K562 (cell line): Measurements from ENCODE around the gene KLHL25. TPM values are rescaled to one million over a fixed set of nuclear protein-coding genes. Genes with fewer than 3 reads are reported as not detected.

Experiments used
- ATAC-seq: fragments of 200-7000 bp; cut with Tn5 transposase; 3 replicates; pipeline ENCODE4 v1.9.1; 2020; ENCODE audit warnings: moderate library complexity
- BruUV-seq: library from RNA; stranded (reverse); fragments of 400-500 nt; replicated peaks from 2 replicates; lab custom pipeline; 2021; lab: Mats Ljungman, UMichigan
- CTCF ChIA-PET: fragments of 300-600 bp; formaldehyde crosslinking; extraction: SDS; loops from one replicate; lab custom pipeline; 2021; ENCODE audit warnings: low intra/inter-chr PET ratio; lab: Yijun Ruan, JAX
- POLR2A ChIA-PET: fragments of 300-600, 350-650 bp; sonication (Branson Sonifier 250); formaldehyde crosslinking; extraction: SDS; loops from one replicate; lab custom pipeline; 2021; ENCODE audit warnings: antibody characterized with exemption, inconsistent platforms; lab: Yijun Ruan, JAX
- DNase-seq, 4 experiments: peaks; one replicate each; pipeline versions ENCODE4 v3.0.0 to v3.0.0-alpha.2; 2011 to 2018; ENCODE audit warnings: low spot score in 3 of 4, mixed read lengths in 3 of 4; ENCODE audit errors: extremely low read depth in 1 of 4
- FAIRE-seq: peaks from 2 replicates; lab custom pipeline; 2011; peaks lifted over from hg19 to GRCh38; lab: Jason Lieb, UNC
- H2AFZ ChIP-seq: 2 replicates; pipeline ENCODE4 v1.6.0; 2011; ENCODE audit warnings: low read depth, low read length, control low read depth, inconsistent platforms
- H3K27ac ChIP-seq: fragments of 200-600 bp; 3 replicates; pipeline ENCODE4 v1.8.0; 2011; ENCODE audit warnings: low read depth, mild to moderate bottlenecking, control low read depth, inconsistent platforms, low read length, moderate library complexity, mixed read lengths; ENCODE audit errors: extremely low read depth
- H3K27me3 ChIP-seq, 2 experiments: fragments of 300-600 bp in 1 of 2; 2 replicates in 1 of 2; 3 replicates in 1 of 2; pipeline versions ENCODE4 v1.6.0 to v1.8.0; 2011; ENCODE audit warnings: inconsistent platforms in 2 of 2, low read length in 2 of 2, mild to moderate bottlenecking in 1 of 2, mixed read lengths in 1 of 2, moderate library complexity in 1 of 2; ENCODE audit not compliant: control insufficient read depth in 2 of 2, insufficient read depth in 2 of 2
- H3K36me3 ChIP-seq: fragments of 300-600 bp; 3 replicates; pipeline ENCODE4 v1.8.0; 2011; ENCODE audit warnings: mild to moderate bottlenecking, low read length, inconsistent platforms; ENCODE audit not compliant: control insufficient read depth, insufficient read depth
- H3K4me1 ChIP-seq, 2 experiments: fragments of 200-600 bp in 1 of 2; replicated peaks in 1 of 2; 2 replicates in 1 of 2; 3 replicates in 1 of 2; pipeline versions ENCODE4 v1.5.1 to v1.8.0; 2011; ENCODE audit warnings: inconsistent platforms in 2 of 2, low read length in 2 of 2, mild to moderate bottlenecking in 1 of 2, mixed read lengths in 1 of 2, moderate library complexity in 1 of 2; ENCODE audit not compliant: control insufficient read depth in 2 of 2, insufficient read depth in 2 of 2
- H3K4me2 ChIP-seq: 2 replicates; pipeline ENCODE4 v1.6.1; 2011; ENCODE audit warnings: low read length, control low read depth, inconsistent platforms, mixed read lengths; ENCODE audit not compliant: insufficient read depth
- H3K4me3 ChIP-seq: fragments of 200-600 bp; sonication (generic), shearing (Covaris generic); 2 replicates; pipeline ENCODE4 v1.5.1; 2016; ENCODE audit warnings: control low read depth, inconsistent platforms
- H3K79me2 ChIP-seq: fragments of 200-600 bp; 3 replicates; pipeline ENCODE4 v1.8.0; 2011; ENCODE audit warnings: low read length, inconsistent platforms; ENCODE audit not compliant: control insufficient read depth, insufficient read depth
- H3K9ac ChIP-seq, 2 experiments: 2 replicates each; pipeline versions ENCODE4 v1.6.0 to v1.6.1; 2011; ENCODE audit warnings: low read depth in 2 of 2, low read length in 2 of 2, control low read depth in 1 of 2, inconsistent platforms in 1 of 2, mild to moderate bottlenecking in 1 of 2, mixed read lengths in 1 of 2; ENCODE audit not compliant: insufficient read depth in 1 of 2
- H3K9me1 ChIP-seq: one replicate; pipeline ENCODE4 v1.6.0; 2011; ENCODE audit warnings: inconsistent platforms, mild to moderate bottlenecking, low read length, moderate library complexity; ENCODE audit not compliant: control insufficient read depth, insufficient read depth
- H3K9me3 ChIP-seq: replicated peaks from 2 replicates; pipeline ENCODE4 v1.5.1; 2011; ENCODE audit warnings: low read depth, low read length, inconsistent platforms; ENCODE audit not compliant: control insufficient read depth, insufficient read depth
- H4K20me1 ChIP-seq: replicated peaks from 2 replicates; pipeline ENCODE4 v1.6.1; 2011; ENCODE audit warnings: low read length, inconsistent platforms, mixed read lengths; ENCODE audit not compliant: control insufficient read depth, insufficient read depth
- ARID2 ChIP-seq: fragments of 450-650 bp; IDR thresholded peaks from 2 replicates; pipeline ENCODE4 v1.6.1; 2017; ENCODE audit warnings: antibody characterized with exemption, mild to moderate bottlenecking
- EHMT2 ChIP-seq: fragments of 450-650 bp; IDR thresholded peaks from 2 replicates; pipeline ENCODE4 v1.6.1; 2018; ENCODE audit warnings: antibody characterized with exemption
- ILF3 ChIP-seq: fragments of 450-650 bp; IDR thresholded peaks from 2 replicates; pipeline ENCODE4 v1.6.1; 2018; ENCODE audit warnings: antibody characterized with exemption, mild to moderate bottlenecking, moderate library complexity, borderline replicate concordance
- NR1H2 ChIP-seq: sonication (generic); formaldehyde crosslinking; IDR thresholded peaks from 2 replicates; pipeline ENCODE4 v1.4.0; 2020; ENCODE audit warnings: mild to moderate bottlenecking, missing genetic modification reagents
- NUFIP1 ChIP-seq: fragments of 450-650 bp; IDR thresholded peaks from 2 replicates; pipeline ENCODE4 v1.6.1; 2018; ENCODE audit not compliant: partially characterized antibody
- PHF8 ChIP-seq: fragments of 200-600 bp; sonication (generic); IDR thresholded peaks from 2 replicates; pipeline ENCODE4 v1.6.1; 2012; ENCODE audit warnings: mixed run types, mild to moderate bottlenecking, inconsistent platforms, low read length, moderate library complexity, borderline replicate concordance
- POLR3A ChIP-seq: IDR thresholded peaks from 2 replicates; pipeline ENCODE4 v1.6.1; 2011; ENCODE audit warnings: borderline replicate concordance, mild to moderate bottlenecking, moderate library complexity; ENCODE audit not compliant: insufficient read length, insufficient read depth; ENCODE audit errors: extremely low read depth
- SAP30 ChIP-seq: fragments of 200-600 bp; sonication (generic); IDR thresholded peaks from 2 replicates; pipeline ENCODE4 v1.6.1; 2012; ENCODE audit warnings: borderline replicate concordance, low read depth, mild to moderate bottlenecking, moderate library complexity, low read length, control low read depth, inconsistent platforms; ENCODE audit not compliant: insufficient read depth, poor library complexity, severe bottlenecking
- THRAP3 ChIP-seq: fragments of 450-650 bp; IDR thresholded peaks from 2 replicates; pipeline ENCODE4 v1.6.1; 2016; ENCODE audit warnings: mild to moderate bottlenecking, inconsistent platforms, borderline replicate concordance
- WGBS: fragments of 100-300 bp; shearing (Covaris generic); methylation state at CpG from one replicate; pipeline ENCODE4 v1.1.6; 2016; ENCODE audit warnings: low coverage, mixed read lengths; ENCODE audit not compliant: insufficient coverage; ENCODE audit errors: missing lambda C conversion rate; 5-methylcytosine and 5-hydroxymethylcytosine counted together
- in situ Hi-C: fragments of 300-500 bp; cut with MboI; formaldehyde crosslinking; loops from 4 replicates; pipeline ENCODE4 v1.15.0; 2018; ENCODE audit warnings: inconsistent platforms, mixed read lengths
- intact Hi-C: fragments of 100-400 bp; cut with micrococcal nuclease; formaldehyde crosslinking; loops from 2 replicates; pipeline ENCODE4 v1.14.2; 2022
- polyA plus RNA-seq, 8 experiments: library from polyadenylated mRNA; depleted of rRNA in 4 of 8; stranded (reverse) in 5 of 8; unstranded in 3 of 8; fragments of >200 nt; fragmentation: Nextera tagmentation in 2 of 8; fragmentation: Illumina TruSeq in 1 of 8; extraction: Ambion mirVana in 2 of 8; extraction: Trizol in 1 of 8; gene quantifications; 2 replicates each; pipeline versions ENCODE4 v1.2.1 to v1.2.3, GENCODE V29; 2011 to 2014; ENCODE audit warnings: inconsistent platforms in 1 of 8, missing spikeins in 1 of 8
- total RNA-seq, 7 experiments: library from RNA; depleted of rRNA in 6 of 7; stranded (reverse); fragments of >200 nt in 6 of 7; fragmentation: Illumina TruSeq in 2 of 7; extraction: Trizol in 2 of 7; gene quantifications; 2 replicates each; pipeline versions ENCODE4 v1.2.1 to v1.2.3, GENCODE V29; 2011 to 2021; ENCODE audit warnings: low replicate concordance in 1 of 7
- TF ChIP-seq, protein P1 (sequence below), 2 experiments: fragments of 450-650 bp; IDR thresholded peaks; 2 replicates each; pipeline ENCODE4 v1.6.1; 2018; ENCODE audit warnings: mild to moderate bottlenecking in 2 of 2, low read depth in 1 of 2; ENCODE audit not compliant: partially characterized antibody in 2 of 2
- TF ChIP-seq, protein P2 (sequence below): fragments of 250-450 bp; sonication (Bioruptor Pico); IDR thresholded peaks from 2 replicates; pipeline ENCODE4 v1.4.0; 2020

Gene KLHL25
- total and polyA plus RNA-seq, 9 of the 15 experiments (the other 6 are each of a cell fraction or from before 2014, with no cell fraction given) = 0.04 to 0.14 (median 0.10) TPM; not detected in 3

DNA sequence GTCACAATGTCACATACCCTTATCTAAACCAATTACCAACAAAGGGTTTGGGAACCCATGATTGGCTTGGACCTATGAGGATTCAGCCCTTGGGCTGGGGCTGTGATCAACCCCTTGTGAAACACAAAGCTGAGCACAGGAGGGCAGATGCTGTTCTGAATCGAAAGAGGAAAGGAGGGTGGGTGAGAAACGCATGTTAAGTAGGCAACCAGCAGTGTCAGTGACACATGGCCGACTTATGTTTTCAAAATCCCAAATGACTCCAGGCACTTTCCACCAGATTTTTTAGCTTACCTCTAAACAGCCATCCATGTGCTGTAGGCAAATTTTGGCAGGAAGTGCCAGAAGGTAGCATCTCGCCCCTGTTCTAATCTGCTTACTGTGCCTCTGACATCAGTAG, 34.1 kb upstream of the KLHL25 start (continued):
- TF ChIP-seq PHF8 = no peak
- TF ChIP-seq, all 486 proteins: peak for 0

DNA sequence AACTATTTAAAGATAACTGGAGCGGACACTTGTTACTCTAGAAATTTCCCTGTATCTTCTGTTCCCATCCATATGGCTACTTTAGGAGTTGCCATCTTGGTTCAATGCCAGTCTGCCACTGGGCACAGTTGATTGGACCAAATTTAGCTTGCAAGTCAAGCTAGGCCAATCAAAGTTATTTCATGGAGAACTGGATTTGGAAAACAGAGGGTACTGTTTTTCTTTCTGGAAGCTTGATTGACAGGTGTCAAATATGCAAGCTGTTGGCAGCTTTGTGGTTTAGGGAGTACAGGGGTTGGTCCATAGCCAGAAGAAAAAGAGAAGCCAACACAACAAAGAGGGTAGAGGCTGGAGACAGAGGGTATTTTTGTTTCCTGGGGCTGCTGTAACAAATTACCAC, 33.4 kb upstream of the KLHL25 start:
- Histone ChIP-seq H3K9me3 (no peaks in the 10 kb centered on the region), H3K4me3 (no peak overlapping the region), H3K36me3 (no peaks in the 10 kb centered on the region), H4K20me1 (no peaks in the 10 kb centered on the region), H3K9me1 (no peaks in the 10 kb centered on the region), H3K27me3 (peaks cover 0 to 5% of the 10 kb centered on the region in 2 experiments; a peak in 1 of 5 replicates), H3K4me1 (no peaks in the 10 kb centered on the region), H3K4me2 (no peak overlapping the region), H2AFZ (no peak overlapping the region), H3K79me2 (no peaks in the 10 kb centered on the region), H3K9ac (no peak overlapping the region), H3K27ac (no peak overlapping the region)
- POLR2A ChIA-PET = interaction anchor here (0.5 kb wide), 1 partner anchor 10 kb away, joined by 3 read pairs; no protein-coding TSS in a partner anchor
- intact Hi-C loops = no loop called here
- FAIRE-seq = no peak
- in situ Hi-C loops = no loop called here
- ATAC-seq = no peak
- CTCF ChIA-PET = no interaction called here
- 6% methylated on average over 1 of the region's 1 CpG for WGBS
- no peak for DNase-seq
- no TSS peak for BruUV-seq
- TF ChIP-seq ILF3 (no peak), NUFIP1 (no peak), NR1H2 (CRISPR knock-in tag) (no peak), POLR3A (no peak), EHMT2 (no peak), THRAP3 (no peak), ARID2 (no peak), SAP30 (no peak)
- TF ChIP-seq, protein P1, sequence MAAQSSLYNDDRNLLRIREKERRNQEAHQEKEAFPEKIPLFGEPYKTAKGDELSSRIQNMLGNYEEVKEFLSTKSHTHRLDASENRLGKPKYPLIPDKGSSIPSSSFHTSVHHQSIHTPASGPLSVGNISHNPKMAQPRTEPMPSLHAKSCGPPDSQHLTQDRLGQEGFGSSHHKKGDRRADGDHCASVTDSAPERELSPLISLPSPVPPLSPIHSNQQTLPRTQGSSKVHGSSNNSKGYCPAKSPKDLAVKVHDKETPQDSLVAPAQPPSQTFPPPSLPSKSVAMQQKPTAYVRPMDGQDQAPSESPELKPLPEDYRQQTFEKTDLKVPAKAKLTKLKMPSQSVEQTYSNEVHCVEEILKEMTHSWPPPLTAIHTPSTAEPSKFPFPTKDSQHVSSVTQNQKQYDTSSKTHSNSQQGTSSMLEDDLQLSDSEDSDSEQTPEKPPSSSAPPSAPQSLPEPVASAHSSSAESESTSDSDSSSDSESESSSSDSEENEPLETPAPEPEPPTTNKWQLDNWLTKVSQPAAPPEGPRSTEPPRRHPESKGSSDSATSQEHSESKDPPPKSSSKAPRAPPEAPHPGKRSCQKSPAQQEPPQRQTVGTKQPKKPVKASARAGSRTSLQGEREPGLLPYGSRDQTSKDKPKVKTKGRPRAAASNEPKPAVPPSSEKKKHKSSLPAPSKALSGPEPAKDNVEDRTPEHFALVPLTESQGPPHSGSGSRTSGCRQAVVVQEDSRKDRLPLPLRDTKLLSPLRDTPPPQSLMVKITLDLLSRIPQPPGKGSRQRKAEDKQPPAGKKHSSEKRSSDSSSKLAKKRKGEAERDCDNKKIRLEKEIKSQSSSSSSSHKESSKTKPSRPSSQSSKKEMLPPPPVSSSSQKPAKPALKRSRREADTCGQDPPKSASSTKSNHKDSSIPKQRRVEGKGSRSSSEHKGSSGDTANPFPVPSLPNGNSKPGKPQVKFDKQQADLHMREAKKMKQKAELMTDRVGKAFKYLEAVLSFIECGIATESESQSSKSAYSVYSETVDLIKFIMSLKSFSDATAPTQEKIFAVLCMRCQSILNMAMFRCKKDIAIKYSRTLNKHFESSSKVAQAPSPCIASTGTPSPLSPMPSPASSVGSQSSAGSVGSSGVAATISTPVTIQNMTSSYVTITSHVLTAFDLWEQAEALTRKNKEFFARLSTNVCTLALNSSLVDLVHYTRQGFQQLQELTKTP (IDR thresholded peaks at IDR 0.05; ENCODE audit: low read depth in 1 of 2, partially characterized antibody in 2 of 2) = no peak
- TF ChIP-seq, protein P2, sequence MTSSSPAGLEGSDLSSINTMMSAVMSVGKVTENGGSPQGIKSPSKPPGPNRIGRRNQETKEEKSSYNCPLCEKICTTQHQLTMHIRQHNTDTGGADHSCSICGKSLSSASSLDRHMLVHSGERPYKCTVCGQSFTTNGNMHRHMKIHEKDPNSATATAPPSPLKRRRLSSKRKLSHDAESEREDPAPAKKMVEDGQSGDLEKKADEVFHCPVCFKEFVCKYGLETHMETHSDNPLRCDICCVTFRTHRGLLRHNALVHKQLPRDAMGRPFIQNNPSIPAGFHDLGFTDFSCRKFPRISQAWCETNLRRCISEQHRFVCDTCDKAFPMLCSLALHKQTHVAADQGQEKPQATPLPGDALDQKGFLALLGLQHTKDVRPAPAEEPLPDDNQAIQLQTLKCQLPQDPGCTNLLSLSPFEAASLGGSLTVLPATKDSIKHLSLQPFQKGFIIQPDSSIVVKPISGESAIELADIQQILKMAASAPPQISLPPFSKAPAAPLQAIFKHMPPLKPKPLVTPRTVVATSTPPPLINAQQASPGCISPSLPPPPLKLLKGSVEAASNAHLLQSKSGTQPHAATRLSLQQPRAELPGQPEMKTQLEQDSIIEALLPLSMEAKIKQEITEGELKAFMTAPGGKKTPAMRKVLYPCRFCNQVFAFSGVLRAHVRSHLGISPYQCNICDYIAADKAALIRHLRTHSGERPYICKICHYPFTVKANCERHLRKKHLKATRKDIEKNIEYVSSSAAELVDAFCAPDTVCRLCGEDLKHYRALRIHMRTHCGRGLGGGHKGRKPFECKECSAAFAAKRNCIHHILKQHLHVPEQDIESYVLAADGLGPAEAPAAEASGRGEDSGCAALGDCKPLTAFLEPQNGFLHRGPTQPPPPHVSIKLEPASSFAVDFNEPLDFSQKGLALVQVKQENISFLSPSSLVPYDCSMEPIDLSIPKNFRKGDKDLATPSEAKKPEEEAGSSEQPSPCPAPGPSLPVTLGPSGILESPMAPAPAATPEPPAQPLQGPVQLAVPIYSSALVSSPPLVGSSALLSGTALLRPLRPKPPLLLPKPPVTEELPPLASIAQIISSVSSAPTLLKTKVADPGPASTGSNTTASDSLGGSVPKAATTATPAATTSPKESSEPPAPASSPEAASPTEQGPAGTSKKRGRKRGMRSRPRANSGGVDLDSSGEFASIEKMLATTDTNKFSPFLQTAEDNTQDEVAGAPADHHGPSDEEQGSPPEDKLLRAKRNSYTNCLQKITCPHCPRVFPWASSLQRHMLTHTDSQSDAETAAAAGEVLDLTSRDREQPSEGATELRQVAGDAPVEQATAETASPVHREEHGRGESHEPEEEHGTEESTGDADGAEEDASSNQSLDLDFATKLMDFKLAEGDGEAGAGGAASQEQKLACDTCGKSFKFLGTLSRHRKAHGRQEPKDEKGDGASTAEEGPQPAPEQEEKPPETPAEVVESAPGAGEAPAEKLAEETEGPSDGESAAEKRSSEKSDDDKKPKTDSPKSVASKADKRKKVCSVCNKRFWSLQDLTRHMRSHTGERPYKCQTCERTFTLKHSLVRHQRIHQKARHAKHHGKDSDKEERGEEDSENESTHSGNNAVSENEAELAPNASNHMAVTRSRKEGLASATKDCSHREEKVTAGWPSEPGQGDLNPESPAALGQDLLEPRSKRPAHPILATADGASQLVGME = no peak
